ENCODE results near the gene PALLD. TPM values are rescaled to one million over a fixed set of nuclear protein-coding genes. Genes with fewer than 3 reads are reported as not detected.
"Not testable (repeated sequence)": the region's sequence is repeated elsewhere in the genome, so short reads cannot be mapped to it uniquely, and the experiment has no call there.

PALLD gene
- total and polyA plus RNA-seq, 7 donors, result 40.7 to 1,991 (median 1,233) TPM

- no peak for DNase-seq
- TF ChIP-seq CTCF (IDR thresholded peaks at IDR 0.05) (no peak), EP300 (IDR thresholded peaks at IDR 0.05) (no peak), POLR2AphosphoS5 (IDR thresholded peaks at IDR 0.05) (no peak), POLR2A (IDR thresholded peaks at IDR 0.05) (no peak)
- H3K9me3 ChIP-seq, result no peaks in the 10 kb centered on the region
- H3K27ac ChIP-seq, result no peak overlapping the region
- no peaks in the 10 kb centered on the region for H3K27me3 ChIP-seq
- peaks cover 0 to 28% (median 0%) of the 10 kb centered on the region in 4 donors for H3K36me3 ChIP-seq
- 78 to 91% methylated on average over 1 of the region's 1 CpG for WGBS, 2 donors
- no peaks in the 10 kb centered on the region for H3K4me1 ChIP-seq
- no peak overlapping the region for H3K4me3 ChIP-seq
- intact Hi-C loops (cut with DNase I), result no loop called here
These were observed 45.0 kb upstream of the PALLD start for GRCh38 chr4:168451744-168452390.

GRCh38 chr4:168453146-168453545 lies 43.7 kb upstream of the PALLD start:
- H3K9me3 ChIP-seq, result no peaks in the 10 kb centered on the region
- no peaks in the 10 kb centered on the region for H3K4me1 ChIP-seq
- intact Hi-C loops (cut with DNase I), result no loop called here
- TF ChIP-seq EP300 (IDR thresholded peaks at IDR 0.05), result no peak
- TF ChIP-seq POLR2A (IDR thresholded peaks at IDR 0.05), result no peak
- TF ChIP-seq CTCF (IDR thresholded peaks at IDR 0.05), result no peak
- TF ChIP-seq POLR2AphosphoS5 (IDR thresholded peaks at IDR 0.05), result no peak
- no peak overlapping the region for H3K4me3 ChIP-seq
- peaks cover 0 to 24% (median 0%) of the 10 kb centered on the region in 4 donors for H3K36me3 ChIP-seq
- H3K27ac ChIP-seq, result no peak overlapping the region
- no peak for DNase-seq
- H3K27me3 ChIP-seq, result no peaks in the 10 kb centered on the region
- WGBS, 2 donors, result 62 to 80% methylated on average over 5 of the region's 5 CpGs

GRCh38 chr4:168458256-168458655 lies 38.6 kb upstream of the PALLD start:
- intact Hi-C loops (cut with DNase I); H3K27ac ChIP-seq; DNase-seq; H3K27me3 ChIP-seq; H3K9me3 ChIP-seq; H3K4me3 ChIP-seq; H3K4me1 ChIP-seq: not testable (repeated sequence)
- WGBS, 2 donors, result 97 to 98% methylated on average over 2 of the region's 2 CpGs
- peaks cover 0 to 13% (median 0%) of the 10 kb centered on the region in 4 donors for H3K36me3 ChIP-seq

GRCh38 chr4:168461821-168462220 lies 35.0 kb upstream of the PALLD start:
- H3K27me3 ChIP-seq, result no peaks in the 10 kb centered on the region
- H3K36me3 ChIP-seq, result peaks cover 0 to under 1% (median 0%) of the 10 kb centered on the region in 4 donors
- no peak overlapping the region for H3K4me3 ChIP-seq
- intact Hi-C loops (cut with DNase I), result no loop called here
- TF ChIP-seq POLR2A (IDR thresholded peaks at IDR 0.05) (no peak), EP300 (IDR thresholded peaks at IDR 0.05) (no peak), POLR2AphosphoS5 (IDR thresholded peaks at IDR 0.05) (no peak), CTCF (IDR thresholded peaks at IDR 0.05) (no peak)
- WGBS, 2 donors, result 86 to 90% methylated on average over 4 of the region's 4 CpGs
- no peaks in the 10 kb centered on the region for H3K4me1 ChIP-seq
- H3K27ac ChIP-seq, result no peak overlapping the region
- no peaks in the 10 kb centered on the region for H3K9me3 ChIP-seq
- no peak for DNase-seq

GRCh38 chr4:168472920-168473319 lies 23.9 kb upstream of the PALLD start:
- intact Hi-C loops (cut with DNase I), result no loop called here
- WGBS, 2 donors, result 96 to 99% methylated on average over 2 of the region's 2 CpGs
- TF ChIP-seq POLR2AphosphoS5 (IDR thresholded peaks at IDR 0.05), result no peak
- TF ChIP-seq EP300 (IDR thresholded peaks at IDR 0.05), result no peak
- no peak for TF ChIP-seq CTCF (IDR thresholded peaks at IDR 0.05)
- no peak for TF ChIP-seq POLR2A (IDR thresholded peaks at IDR 0.05)
- Histone ChIP-seq H3K27ac (no peak overlapping the region), H3K9me3 (no peaks in the 10 kb centered on the region), H3K4me1 (no peaks in the 10 kb centered on the region), H3K27me3 (no peaks in the 10 kb centered on the region), H3K4me3 (no peak overlapping the region), H3K36me3 (peaks cover 0 to 41% (median 7%) of the 10 kb centered on the region in 4 donors)
- DNase-seq, result no peak

Measured in sigmoid colon (tissue), 7 donors.